HG03139 (cell line): ENCODE results near the gene NXPH4.

ENCODE experiments used
- ATAC-seq: cut with Tn5 transposase; IDR thresholded peaks from one replicate; pipeline ENCODE4 v1.9.1; 2021; ENCODE audit not compliant: unreplicated experiment

NXPH4 gene

DNA sequence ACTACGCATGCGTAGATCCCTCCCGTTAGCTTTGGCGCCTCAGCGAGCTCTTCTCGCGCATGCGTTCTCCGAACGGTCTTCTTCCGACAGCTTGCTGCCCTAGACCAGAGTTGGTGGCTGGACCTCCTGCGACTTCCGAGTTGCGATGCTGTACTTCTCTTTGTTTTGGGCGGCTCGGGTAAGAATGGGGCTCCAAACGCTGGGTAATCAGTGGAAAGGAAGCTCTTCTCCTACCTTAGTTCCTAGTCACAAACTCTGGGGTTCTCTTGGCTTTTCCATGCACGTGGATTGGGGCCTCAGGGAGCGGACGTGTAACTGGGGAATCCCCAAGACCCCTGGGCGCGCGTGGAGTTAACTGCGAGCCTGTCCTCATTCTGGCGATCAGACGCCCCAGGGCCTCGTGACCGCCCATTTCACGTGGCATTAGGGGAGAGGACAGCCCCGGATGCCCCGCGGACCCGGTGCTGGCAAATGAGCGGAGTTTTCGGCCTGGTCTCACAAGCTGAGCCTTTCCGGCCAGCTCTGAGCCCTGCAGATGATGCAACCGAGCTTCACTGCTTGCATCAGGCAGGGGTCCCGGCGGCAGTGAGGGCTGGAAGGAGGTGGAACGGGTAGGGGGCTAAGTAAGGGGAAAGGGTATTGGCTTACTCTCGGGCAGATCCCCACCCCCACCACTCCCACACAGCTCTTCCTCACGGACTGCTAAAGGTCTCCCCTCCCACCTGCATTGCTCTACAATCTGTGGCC, 13.2 kb downstream of the NXPH4 start, which contains the start of gene SHMT2:
Gene SHMT2, plus strand, starts transcription at position 78 of the 747 bp plus-strand sequence. Its CDS starts 68 bp downstream, at position 146.
- ATAC-seq, result peak; percentile 46

DNA sequence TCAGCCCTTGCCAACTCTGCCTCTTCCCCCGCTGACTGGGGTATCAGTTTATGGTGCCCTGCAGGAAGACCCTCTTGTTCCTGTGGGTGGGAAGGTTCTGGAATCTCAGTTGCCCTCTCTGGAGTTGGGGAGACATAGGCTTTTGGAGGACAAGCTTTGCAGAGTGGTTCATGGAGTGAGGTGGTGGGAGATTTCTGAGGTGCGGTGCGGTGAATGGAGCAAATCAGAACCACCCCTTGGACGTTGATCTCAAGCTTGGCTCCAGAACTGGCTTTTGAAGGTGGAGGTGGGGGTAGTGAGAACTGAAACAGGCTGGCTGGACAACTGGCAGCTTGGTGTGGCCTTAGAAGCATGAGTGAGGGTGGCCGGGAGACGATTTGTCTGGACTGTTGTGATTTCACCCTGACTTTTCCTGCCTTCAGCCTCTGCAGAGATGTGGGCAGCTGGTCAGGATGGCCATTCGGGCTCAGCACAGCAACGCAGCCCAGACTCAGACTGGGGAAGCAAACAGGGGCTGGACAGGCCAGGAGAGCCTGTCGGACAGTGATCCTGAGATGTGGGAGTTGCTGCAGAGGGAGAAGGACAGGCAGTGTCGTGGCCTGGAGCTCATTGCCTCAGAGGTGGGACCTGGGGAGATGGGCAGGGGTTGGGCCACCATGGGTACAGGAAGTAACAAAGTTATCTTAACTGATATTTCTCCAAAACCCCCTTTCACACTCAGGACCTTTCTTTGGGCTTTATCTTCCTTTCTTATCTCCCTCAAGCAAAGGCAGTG, 14.0 kb downstream of the NXPH4 start:
- no peak for ATAC-seq

DNA sequence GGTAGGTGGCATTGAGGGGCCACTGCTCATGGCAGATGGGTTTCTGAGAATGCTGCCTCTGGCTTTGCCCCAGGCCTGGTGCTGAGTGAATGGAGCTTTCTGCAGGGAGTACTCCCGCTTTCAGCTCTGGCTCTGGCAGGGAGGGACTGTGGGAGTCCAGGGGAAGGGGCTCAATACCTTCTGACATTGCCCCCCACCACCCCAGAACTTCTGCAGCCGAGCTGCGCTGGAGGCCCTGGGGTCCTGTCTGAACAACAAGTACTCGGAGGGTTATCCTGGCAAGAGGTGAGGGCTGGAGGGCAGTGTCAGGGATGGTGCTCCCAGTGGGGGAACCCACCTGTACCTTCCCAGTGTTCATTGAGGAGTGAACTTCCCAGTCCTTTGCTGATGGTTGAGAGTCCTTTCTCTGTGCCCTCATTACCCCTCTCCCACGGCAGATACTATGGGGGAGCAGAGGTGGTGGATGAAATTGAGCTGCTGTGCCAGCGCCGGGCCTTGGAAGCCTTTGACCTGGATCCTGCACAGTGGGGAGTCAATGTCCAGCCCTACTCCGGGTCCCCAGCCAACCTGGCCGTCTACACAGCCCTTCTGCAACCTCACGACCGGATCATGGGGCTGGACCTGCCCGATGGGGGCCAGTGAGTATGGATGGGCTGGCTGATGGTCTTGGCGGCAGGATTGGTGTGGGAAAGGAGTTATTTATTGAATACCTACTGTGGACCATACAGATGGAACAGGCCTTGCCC, 14.9 kb downstream of the NXPH4 start:
- no peak for ATAC-seq

DNA sequence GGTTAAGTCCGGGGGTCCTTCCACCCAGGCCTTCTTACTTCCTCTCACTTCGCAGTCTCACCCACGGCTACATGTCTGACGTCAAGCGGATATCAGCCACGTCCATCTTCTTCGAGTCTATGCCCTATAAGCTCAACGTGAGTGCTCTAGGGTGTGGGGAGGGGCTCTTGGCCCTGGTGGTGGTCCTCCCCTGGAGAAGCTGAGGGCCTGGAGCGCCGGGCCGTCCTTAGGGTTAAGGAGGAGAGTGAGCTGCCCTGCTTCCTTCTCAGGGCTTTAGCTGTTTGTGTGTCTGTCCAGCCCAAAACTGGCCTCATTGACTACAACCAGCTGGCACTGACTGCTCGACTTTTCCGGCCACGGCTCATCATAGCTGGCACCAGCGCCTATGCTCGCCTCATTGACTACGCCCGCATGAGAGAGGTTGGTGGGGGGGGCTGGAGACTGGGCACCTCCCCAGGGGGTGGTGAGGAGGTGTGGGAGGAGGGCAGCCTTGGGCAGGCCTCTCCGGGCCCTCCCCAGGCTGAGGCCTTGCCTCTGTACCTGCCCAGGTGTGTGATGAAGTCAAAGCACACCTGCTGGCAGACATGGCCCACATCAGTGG, 15.7 kb downstream of the NXPH4 start:
- ATAC-seq, result no peak

DNA sequence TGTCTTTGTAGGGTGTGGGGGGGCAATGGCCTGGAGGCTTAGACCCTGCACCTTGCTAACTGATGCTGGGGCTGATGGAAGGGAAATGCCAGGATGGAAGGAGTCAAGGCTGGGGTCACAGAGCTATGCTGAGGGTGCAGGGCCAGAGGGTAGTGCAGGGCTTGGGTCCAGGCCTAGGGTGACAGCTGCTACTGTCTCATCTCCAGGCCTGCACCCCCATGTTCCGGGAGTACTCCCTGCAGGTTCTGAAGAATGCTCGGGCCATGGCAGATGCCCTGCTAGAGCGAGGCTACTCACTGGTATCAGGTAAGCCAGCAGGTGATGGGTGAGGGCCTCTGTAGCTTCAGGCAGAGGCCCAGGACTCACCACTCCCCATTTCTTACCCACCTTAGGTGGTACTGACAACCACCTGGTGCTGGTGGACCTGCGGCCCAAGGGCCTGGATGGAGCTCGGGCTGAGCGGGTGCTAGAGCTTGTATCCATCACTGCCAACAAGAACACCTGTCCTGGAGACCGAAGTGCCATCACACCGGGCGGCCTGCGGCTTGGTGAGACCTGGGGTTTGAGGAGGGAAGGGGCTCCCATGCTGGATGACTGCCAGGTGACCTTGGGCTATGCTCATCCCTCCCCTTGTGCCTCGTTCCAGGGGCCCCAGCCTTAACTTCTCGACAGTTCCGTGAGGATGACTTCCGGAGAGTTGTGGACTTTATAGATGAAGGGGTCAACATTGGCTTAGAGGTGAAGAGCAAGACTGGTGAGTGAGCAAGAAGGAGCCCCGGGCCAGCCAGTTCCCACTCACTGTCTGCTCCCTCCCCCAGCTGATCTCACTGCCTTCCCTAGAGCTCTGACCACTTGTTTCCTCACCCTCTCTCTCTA, 17.0 kb downstream of the NXPH4 start:
- ATAC-seq, result no peak

DNA sequence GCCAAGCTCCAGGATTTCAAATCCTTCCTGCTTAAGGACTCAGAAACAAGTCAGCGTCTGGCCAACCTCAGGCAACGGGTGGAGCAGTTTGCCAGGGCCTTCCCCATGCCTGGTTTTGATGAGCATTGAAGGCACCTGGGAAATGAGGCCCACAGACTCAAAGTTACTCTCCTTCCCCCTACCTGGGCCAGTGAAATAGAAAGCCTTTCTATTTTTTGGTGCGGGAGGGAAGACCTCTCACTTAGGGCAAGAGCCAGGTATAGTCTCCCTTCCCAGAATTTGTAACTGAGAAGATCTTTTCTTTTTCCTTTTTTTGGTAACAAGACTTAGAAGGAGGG, 17.6 kb downstream of the NXPH4 start:
- ATAC-seq, result no peak

DNA sequence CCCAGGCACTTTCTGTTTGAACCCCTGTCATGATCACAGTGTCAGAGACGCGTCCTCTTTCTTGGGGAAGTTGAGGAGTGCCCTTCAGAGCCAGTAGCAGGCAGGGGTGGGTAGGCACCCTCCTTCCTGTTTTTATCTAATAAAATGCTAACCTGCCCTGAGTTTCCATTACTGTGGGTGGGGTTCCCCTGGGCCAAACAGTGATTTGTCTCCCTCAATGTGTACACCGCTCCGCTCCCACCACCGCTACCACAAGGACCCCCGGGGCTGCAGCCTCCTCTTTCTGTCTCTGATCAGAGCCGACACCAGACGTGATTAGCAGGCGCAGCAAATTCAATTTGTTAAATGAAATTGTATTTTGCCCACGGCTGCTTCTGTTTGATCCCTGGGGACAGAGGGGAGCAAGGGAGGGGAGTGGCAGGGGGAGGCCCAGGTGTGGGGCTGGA, 18.0 kb downstream of the NXPH4 start:
- ATAC-seq, result no peak

DNA sequence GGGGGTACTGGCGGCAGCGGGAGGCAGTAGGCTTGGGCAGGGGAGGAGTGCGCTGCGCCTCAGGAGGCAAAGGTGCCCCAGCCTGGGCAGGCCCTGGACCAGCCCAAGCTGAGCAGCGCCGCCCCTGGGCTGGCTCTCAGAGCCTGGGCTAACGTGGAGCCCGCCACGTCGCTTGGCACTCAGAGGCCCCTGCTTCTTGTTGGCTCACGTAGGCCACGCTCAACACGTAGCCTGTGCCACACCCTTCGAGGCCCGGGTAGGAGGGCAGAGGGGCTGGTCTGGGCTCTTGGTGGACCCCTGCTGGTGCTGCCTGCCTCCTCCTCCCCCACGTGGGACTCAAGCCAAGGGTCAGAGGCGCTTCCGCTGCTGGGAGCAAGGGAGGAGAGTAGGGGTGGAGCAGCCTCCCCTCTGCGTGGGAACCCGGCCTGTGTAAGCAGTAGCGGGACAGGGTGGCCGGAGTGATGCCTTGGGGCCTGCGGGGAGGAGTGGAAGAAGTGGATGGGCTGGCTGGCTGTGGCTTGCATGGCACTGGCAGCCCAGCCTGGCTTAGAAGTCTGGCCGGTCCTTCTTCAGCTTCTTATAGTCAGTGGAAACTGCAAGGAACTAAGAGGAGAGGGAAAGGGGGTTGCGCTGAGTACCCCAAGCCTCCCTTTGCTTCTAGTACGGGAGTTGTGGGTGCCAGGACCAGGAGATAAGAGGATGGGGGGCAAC, 18.6 kb downstream of the NXPH4 start:
- ATAC-seq, result no peak

DNA sequence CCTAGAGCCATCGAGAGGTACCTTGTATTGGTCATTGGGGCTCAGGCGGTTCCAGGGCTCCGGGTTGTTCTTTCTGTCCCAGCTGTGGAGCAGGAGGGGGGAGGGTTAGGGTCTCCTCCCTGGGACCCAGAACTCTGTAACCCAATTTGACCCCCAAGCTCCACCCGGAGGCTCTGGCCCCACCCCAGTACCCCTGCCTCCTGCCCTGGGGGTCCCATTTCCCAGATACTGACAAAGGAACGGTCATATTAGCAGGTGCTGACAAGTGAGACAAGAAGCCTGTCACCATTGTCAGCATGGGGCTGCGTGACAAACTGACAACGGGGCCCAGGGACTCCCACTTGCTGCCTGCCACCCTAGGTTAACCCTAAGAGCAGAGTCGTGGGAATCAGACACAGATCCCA, 19.1 kb downstream of the NXPH4 start:
- no peak for ATAC-seq

DNA sequence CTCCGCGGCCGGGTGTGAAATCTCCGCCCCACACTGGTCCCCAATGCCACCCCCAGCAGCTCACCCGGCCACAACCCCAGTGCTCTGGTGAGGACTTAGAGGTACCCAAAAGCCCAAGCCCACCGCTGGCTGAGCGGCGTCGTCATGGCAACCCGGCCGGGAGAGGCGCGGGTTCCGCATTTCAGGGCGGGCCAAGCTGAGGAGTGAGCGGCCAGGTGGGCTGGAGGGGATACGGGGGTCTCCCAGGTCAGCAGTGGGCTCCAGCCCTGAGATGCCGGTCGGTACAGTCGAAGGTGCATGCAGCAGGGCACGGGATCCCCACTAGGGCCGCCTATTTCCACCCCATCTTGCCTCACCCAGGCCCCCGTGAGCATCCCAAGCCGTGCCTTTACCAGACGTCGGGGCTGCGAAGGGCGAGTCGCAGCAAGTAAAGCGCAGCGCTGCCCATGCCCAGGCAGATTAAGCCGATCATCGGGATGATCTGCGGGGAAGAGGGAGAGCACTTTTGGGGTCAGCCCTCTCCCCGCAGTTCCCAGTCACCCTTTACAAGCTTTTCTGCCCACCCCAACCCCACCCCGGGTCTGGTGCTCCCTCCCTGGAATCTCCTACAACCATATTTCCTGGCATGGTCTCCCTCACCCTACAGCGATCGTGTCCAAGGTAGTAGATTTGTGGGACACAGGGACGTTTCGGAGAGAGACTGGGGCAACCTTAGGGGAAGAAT, 19.8 kb downstream of the NXPH4 start:
- no peak for ATAC-seq

DNA sequence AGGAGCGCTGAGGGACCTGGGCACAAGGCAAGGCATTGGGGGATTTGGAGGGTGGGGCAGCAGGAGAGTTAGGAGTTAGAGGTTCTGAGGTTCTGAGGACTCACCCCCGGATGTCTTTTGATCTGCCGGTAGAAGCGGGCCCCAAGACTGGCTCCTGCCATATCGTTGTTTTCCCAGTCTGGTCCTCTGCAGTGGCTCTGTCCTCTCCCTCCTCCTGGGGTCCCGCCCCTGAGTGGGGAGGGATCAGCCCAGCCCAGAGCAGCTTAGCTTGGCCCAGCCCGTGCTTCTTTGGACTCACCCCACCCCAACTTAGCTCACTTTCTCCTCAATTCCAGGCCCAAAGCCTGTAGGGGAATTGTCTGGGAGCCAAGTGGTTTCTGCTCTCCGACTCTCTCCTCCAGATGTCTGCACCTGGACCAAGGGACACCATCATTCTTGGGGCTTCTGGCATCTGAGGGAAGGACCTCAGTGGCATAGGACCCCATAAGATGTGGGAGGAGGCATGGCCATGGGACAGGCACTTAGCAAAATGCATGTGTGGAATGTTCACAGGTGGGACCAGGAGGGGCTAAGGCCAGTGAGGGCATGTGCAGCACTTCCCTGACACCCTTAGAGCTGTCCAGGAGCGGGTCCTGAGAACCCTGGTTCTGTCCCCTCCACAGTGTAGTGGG, 20.5 kb downstream of the NXPH4 start:
- no peak for ATAC-seq

DNA sequence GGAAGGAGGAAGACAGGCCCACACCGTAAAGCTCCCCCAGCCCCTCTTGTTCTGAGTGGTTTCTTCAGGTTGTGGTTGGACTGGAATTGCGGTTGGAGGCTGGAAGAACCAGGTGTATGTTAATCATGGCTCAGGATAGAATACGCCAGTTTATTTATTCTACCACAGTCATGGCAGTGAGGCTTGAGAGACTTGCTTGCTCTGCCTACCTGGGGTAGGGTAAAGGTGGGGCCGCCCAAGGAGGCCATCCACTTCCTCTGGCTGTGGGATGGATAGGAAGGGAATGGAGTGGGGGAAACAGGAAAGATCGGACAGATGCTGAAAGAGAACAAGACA, 21.0 kb downstream of the NXPH4 start:
- no peak for ATAC-seq

DNA sequence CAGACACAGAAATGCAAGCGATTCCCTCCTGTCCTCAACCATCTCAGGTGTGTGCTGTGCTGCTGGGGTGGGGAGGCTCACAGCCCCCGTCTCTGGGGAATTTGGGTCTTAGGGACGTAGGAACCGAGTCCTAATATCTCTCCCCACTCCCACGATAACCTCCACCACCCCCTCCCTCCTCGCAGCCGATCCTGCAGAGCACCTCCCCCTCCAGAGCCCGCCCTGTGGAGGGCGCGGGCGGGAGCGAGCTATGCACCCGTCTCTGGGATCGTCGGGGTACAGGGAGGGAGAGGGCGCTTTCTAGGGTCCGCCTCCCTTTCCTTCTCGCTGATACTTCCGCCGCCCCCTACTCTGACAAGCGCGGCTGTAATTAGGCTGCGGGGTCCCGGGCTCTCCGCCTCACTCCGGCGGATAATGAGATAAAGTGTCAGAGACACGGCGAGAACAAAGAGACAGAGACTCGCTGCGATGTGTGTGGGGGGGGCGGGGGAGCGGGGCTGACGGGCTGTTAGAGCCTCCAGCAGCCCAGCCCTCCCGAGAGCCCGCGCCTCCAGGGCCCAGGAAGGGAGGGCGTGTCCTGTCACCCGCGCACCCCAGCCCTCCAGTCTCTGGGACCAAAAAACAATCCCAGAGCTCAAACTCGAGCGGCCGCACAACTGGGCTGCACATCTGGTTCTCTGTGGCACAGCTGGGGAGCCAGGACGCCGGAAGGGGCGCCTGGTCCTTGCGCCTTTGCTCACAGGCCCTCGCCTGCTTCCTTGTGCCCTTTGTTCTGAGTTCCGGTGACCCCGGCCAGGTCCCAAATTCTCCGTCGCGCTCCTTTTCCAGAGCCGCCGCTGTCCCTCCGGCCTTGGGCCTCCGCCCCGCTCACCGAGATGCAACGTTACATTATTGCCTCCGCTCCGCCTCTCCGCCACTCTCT, 21.6 kb downstream of the NXPH4 start:
- no peak for ATAC-seq

DNA sequence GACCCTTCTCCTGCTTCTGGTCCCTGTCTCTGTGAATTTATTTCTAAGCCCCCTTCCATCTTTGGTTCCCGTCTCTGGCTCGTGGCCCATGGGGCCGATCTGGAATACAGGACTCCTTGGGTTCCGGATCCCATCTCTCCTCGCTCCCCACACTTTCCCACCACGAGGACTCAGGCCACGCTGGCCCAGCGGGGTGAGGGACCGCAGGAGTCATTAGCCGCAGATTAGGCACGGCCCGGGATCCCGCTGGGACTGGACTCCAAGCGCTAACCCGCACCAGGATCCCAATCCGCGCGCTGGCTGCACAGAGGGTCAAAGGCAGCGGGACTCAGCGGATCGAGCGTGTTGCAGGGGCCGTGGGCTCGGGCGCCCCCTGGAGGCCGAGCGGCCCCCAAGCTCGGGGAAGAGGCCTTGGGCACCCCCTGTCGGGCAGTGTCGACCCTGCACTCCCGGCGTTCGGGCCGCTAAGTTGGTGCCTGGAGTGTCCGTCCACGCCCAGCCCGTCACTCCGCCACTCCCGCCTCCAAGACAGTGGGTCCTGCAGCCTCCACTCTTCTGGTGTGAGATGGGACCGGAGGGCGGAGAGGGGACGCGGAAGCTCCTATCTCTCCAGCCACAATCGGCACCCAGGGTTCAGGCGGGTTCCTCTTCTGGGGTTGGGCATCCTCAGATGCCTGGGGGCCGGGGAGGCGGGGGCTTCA, 22.4 kb downstream of the NXPH4 start:
- peak; percentile 50 for ATAC-seq

DNA sequence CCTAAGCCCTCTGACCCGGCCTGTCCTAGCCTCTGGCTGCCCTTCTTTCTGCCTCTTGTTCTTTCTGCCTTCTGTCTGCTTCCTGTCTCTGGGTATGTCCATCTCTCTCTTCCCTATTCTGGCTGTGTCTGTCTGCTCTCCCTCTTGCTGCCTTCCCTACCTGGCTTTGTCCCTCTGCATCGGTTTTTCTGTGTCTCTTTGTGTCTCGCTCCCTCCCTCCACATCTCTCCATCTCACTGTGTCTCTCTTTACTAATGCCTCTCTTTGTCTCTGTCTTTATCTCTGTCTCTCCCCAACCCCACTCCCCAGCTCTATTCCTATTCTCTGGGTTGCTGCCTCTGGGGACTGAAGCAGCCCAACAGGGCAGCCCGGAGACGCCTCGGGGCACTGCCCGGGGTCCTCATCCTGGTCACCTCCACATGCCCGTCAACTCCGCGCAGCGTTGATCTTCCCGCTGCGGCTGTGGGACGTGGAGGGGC, 23.0 kb downstream of the NXPH4 start:
- ATAC-seq, result no peak

DNA sequence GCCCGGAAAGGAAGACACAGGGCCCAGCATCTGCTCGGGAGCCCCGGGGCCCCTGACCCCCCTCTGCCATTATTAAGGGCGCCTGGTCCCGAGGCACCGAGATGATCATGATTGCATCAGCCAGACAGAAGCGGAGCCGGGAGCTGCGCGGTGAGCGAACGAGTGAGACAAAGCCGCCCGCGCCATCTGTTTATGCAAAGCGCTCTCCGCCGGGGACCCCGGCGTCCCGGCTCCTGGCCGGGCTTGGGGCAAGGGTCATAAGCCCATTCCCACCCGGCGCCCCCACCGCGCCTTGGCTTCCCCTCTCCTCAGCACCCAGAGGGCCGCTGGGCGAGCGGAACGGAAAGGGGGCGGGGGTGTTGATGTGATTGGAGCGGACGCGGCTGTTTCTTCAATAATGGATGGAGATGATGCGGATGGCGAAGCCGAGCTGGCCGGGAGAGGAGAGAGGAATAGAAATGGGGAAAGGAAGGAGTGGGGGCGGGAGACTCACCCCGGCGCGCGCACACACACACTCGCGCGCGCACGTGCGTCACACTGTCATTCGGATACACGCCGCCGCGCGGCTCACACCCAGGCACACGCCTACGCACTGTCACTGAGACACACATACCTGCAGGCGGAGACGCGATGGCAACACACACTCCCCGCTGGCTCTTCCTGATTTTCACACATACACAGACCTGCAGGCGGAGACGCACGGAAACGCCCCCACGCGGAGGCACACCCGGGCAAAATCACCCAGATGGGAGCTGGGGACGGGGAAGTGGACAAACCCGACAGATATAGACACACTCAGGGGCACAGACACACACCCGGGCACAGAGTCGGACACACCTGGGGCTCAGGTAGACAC, 23.7 kb downstream of the NXPH4 start:
- ATAC-seq, result no peak
